ENCODE data around the gene MCM8.

MCM8 gene

DNA sequence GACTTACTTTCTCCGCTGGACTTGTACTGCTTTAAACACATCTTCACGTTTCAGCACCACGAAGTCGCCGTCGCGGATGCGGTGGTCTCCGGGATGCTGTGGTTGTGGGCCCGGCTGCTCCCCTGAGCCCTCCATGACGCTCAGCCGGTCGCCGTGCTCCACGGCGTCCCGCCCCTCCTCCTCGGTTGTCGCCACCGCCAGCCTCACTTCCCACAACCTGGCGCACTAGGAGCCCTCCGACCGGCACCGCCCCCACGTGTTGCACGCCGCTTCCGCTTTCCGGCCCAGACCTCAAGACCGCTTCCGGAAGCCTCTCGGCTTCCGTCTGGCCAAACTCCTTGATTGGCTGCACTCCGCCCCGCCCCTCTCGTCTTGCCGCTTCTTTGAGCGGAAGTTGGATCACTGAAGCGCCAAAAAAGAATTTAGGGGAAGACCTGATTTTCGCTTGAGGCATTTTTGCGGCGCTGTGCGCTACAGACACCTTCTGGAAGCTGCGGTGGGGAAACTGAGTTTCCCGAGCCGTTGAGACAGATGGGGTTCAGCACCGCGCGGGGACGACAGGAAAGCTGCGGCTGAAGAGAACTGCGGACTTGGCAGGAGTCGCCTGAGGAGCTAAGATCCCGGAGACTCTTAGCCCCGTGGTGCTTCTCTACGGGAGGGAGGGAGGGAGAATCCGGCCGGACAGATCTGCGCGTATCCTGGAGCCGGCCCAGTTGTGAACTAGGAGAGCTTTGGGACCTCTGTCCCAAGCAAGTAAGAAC is at the start of gene MCM8, which contains the start of gene TRMT6:
TSS of gene MCM8 (plus strand) at position 382 of the 761 bp plus-strand sequence. CDS start 1,364 bp downstream, outside the sequence.
TSS of gene TRMT6 (minus strand) at position 263 of the 761 bp plus-strand sequence. CDS start at position 135, 128 bp downstream.
- H3K36me3 ChIP-seq = peaks cover 61% of the 10 kb centered on the region
- H3K27ac ChIP-seq = peak within 1 kb of the TSS; percentile 85
- peak within 1 kb of the TSS; percentile 84 for H3K9ac ChIP-seq
- no peak for TF ChIP-seq Cebpa-rat (IDR thresholded peaks at IDR 0.05)
- no peaks in the 10 kb centered on the region for H3K27me3 ChIP-seq
- peaks cover 6% of the 10 kb centered on the region; the same call in 1 of the 2 replicates for H4K20me1 ChIP-seq
- H3K4me2 ChIP-seq = peak within 1 kb of the TSS; percentile 94
- peaks cover 28% of the 10 kb centered on the region for H3K4me1 ChIP-seq
- peak within 1 kb of the TSS; percentile 81 for H3K4me3 ChIP-seq
- H3K9me3 ChIP-seq = no peaks in the 10 kb centered on the region

DNA sequence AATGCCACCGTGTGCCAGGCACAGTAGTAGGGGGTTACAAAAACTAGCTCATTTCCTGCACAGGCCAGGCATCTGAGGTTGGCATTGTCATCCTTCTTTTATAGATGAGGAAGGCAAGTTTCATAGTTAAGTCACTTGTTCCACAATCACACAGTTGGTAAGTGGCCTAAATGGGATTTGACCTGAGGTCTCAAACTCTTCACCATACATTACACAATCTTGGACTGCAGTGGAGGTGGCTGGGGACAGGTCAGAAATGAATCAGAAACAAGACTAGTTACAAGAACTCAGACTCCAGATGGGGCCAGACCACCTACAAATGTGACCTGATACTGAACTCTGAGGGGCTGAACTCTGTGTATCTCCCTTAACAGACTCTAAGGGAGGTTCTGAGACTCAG is 49.5 kb upstream of the MCM8 start:
- no peaks in the 10 kb centered on the region for H3K36me3 ChIP-seq
- no peak overlapping the region for H3K4me2 ChIP-seq
- no peak overlapping the region for H3K27ac ChIP-seq
- no peak overlapping the region for H3K9ac ChIP-seq
- no peaks in the 10 kb centered on the region for H3K27me3 ChIP-seq
- H3K9me3 ChIP-seq = no peaks in the 10 kb centered on the region
- H3K4me3 ChIP-seq = no peak overlapping the region
- H4K20me1 ChIP-seq = no peaks in the 10 kb centered on the region
- no peak for TF ChIP-seq Cebpa-rat (IDR thresholded peaks at IDR 0.05)
- H3K4me1 ChIP-seq = no peaks in the 10 kb centered on the region

DNA sequence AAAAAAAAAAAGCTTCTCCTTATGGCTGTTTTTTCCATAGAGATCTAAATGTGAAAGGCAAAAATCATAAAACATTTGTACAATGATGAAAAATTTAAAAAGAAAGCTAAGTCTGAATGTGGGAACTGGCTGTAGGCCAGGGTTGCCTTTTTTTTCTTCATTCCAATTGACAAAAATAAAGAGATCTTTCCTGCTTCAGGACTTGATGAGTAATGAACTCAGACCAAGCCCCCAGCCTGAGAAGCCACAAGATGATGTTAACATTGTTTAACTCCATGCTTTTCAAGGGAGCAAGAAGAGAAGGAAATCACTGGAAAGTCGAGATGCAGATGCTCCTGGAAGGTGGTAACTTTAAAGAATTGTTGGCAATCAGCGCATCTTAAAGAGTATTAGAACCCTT is 41.5 kb upstream of the MCM8 start:
- Histone ChIP-seq H3K36me3 (no peaks in the 10 kb centered on the region), H3K27me3 (no peaks in the 10 kb centered on the region), H3K27ac (no peak overlapping the region), H4K20me1 (no peaks in the 10 kb centered on the region), H3K4me1 (peaks cover 8% of the 10 kb centered on the region), H3K9ac (no peak overlapping the region), H3K9me3 (no peaks in the 10 kb centered on the region), H3K4me3 (no peak overlapping the region), H3K4me2 (no peak overlapping the region)
- no peak for TF ChIP-seq Cebpa-rat (IDR thresholded peaks at IDR 0.05)

DNA sequence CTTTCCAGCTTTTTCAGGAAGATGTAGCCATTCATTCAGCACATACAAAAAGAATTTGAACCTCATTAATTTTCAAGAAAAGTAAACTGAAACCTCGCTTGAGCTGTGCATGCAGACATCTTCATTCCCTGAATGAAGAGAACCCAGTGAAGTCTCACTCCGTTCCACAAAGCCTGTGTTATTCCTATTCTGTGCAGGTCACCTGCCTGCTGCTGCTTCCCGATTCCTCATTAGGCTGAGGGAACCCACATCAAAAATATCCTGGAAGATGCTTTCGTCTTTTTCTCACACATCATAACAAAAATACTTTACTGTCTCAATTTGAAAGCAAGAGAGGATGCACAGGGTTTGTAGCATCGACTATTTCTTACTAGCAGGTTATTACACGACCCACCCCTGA is 40.3 kb upstream of the MCM8 start:
- no peaks in the 10 kb centered on the region for H4K20me1 ChIP-seq
- no peak overlapping the region for H3K4me3 ChIP-seq
- no peaks in the 10 kb centered on the region for H3K9me3 ChIP-seq
- peaks cover 8% of the 10 kb centered on the region for H3K4me1 ChIP-seq
- H3K36me3 ChIP-seq = no peaks in the 10 kb centered on the region
- no peaks in the 10 kb centered on the region for H3K27me3 ChIP-seq
- no peak for TF ChIP-seq Cebpa-rat (IDR thresholded peaks at IDR 0.05)
- no peak overlapping the region for H3K4me2 ChIP-seq
- no peak overlapping the region for H3K27ac ChIP-seq
- H3K9ac ChIP-seq = no peak overlapping the region

DNA sequence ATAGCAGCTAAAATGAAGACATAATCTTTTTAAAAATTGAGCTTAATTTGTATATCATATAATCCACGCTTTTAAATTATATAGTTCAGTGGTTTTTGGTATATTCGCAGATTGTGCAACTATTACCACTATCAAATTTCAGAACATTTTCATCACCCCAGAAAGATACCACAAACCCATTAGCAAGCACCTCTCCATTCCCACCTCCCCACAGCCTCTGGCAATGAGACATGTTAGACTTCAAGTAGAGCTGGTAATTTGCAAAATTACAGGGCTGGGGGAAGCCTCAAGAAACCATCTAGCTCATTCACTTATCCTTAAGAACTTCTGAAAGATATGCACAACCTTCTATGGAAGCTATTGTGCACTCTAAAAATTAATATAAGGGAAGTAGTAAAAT is 37.3 kb upstream of the MCM8 start:
- Histone ChIP-seq H3K9me3 (no peaks in the 10 kb centered on the region), H3K36me3 (no peaks in the 10 kb centered on the region), H3K4me1 (peaks cover 8% of the 10 kb centered on the region), H3K4me2 (no peak overlapping the region), H3K27ac (no peak overlapping the region), H3K27me3 (no peaks in the 10 kb centered on the region), H3K9ac (no peak overlapping the region), H3K4me3 (no peak overlapping the region), H4K20me1 (no peaks in the 10 kb centered on the region)
- no peak for TF ChIP-seq Cebpa-rat (IDR thresholded peaks at IDR 0.05)

DNA sequence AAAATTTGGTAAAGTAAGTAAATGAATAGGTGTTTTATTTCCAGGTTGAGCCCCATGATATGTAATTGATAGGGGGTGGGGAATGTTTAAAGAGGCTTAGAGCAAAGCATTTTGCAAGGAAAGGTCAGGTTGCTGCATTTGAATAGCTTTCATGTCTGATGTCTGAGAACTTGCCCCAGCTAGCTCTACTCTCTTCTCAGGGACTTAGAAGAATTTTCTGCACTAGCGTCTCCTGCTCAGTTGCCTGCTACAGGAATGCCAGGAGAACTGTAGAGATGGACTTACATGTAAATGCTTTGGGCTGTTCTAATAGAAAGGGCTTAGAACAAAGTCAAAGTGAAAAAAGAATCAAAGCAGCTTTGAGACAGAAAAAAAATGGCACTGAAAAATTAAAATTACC is 35.6 kb upstream of the MCM8 start:
- no peak overlapping the region for H3K9ac ChIP-seq
- no peaks in the 10 kb centered on the region for H3K9me3 ChIP-seq
- no peaks in the 10 kb centered on the region for H3K27me3 ChIP-seq
- H3K27ac ChIP-seq = no peak overlapping the region
- peaks cover 8% of the 10 kb centered on the region for H3K4me1 ChIP-seq
- H4K20me1 ChIP-seq = no peaks in the 10 kb centered on the region
- no peaks in the 10 kb centered on the region for H3K36me3 ChIP-seq
- H3K4me2 ChIP-seq = no peak overlapping the region
- TF ChIP-seq Cebpa-rat (IDR thresholded peaks at IDR 0.05) = no peak
- no peak overlapping the region for H3K4me3 ChIP-seq

DNA sequence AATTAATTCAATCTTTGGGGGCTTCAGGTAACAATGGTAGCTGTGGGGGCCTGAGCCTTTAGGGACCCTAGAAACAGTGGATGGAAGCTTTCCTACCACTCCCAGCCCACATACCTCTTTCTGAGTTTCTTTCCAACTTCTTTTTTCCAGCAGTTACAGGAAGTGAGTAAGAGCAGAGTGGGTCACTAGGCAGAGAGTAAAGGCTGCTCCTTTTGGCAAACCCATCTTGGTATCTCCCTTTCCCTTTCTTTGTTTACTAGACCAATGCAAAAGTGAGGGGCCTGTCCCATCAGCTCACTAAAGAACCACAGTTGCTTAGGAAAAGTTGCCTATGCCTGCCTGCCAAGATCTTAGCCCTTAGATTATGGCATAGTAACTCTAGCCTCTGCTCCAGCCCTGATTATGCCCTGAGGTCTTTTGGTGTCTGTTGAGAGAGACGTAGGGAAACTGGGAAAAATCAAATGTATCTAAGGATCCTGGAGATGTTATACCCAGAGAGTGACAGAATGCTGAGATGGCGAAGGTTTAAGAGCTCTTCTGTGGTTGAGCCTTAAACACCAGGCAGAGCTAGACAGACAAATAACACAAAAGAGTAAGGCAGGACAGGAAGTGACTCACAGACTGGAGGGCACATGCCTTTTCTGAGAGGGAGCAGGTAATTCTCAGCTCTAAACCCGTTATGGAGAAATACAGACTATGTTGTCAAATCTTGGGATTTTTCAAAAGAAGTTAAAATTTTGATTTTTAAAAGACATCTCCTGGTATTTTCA is 31.4 kb upstream of the MCM8 start:
- no peaks in the 10 kb centered on the region for H3K9me3 ChIP-seq
- H3K36me3 ChIP-seq = no peaks in the 10 kb centered on the region
- H3K4me2 ChIP-seq = no peak overlapping the region
- no peak overlapping the region for H3K27ac ChIP-seq
- no peak overlapping the region for H3K4me3 ChIP-seq
- no peak overlapping the region for H3K9ac ChIP-seq
- TF ChIP-seq Cebpa-rat (IDR thresholded peaks at IDR 0.05) = no peak
- no peaks in the 10 kb centered on the region for H3K27me3 ChIP-seq
- H4K20me1 ChIP-seq = no peaks in the 10 kb centered on the region
- H3K4me1 ChIP-seq = no peaks in the 10 kb centered on the region

DNA sequence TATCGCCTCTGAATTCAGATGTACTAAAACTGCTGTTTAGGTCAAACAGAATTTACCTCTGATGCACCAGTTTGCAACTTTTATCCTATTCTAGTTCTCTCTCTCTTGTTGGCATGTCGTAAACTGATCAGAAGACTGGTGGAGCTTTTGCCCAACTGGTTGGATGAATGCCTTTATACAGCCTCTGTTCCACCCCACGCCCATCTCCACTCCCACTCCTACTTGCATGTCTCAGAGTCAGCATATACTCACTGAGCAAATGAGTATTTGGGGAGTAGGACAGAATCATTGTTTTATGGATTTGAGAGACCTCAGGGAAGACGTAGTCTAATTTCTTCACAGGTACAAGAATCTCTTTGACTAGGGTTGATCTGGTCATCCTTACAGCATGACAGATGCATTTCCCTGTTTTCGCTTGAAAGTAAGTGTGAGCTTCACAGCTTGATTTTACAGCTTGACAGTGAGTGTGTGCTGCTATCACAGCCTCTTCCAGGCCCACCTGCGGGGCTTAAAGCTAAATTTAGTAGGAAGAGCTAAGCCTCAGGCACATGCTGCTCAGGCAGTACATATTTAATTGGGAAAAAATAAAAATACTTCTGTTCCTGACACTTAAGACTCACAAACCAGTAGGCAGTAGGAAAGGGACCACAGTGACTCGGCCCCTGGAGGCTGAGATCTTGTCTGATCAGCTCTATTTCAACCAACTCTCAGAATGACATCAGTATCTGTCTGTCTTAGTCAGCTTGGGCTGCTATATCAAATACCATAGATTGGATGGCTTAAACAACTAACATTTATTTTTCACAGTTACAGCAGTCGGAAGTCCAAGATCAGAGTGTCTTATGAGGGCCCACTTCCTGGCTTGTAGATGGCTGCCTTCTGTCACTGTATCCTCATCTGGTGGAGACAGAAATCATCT is 30.6 kb upstream of the MCM8 start:
- Histone ChIP-seq H3K27ac (no peak overlapping the region), H4K20me1 (no peaks in the 10 kb centered on the region)

DNA sequence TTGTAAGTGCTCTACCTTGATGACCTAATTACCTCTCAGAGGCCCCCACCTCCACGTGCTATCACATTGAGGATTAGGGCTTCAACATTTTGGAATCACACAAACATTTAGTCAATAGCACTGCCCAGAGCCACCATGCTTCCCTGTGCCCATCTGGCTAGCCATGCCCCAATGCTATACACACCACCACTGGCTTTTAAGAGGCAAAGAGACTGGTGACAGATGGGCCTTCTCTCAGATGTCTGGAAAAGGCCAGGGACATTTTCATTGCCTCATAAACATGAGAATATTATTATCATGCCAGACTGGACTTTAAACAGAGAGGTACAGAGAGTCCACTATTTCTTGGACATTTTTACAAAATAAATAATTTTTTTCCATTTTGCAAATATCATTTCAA is 29.9 kb upstream of the MCM8 start:
- Histone ChIP-seq H3K9me3 (no peaks in the 10 kb centered on the region), H4K20me1 (no peaks in the 10 kb centered on the region), H3K9ac (no peak overlapping the region), H3K27me3 (no peaks in the 10 kb centered on the region), H3K4me2 (no peak overlapping the region), H3K4me3 (no peak overlapping the region), H3K4me1 (no peaks in the 10 kb centered on the region), H3K27ac (no peak overlapping the region), H3K36me3 (no peaks in the 10 kb centered on the region)
- TF ChIP-seq Cebpa-rat (IDR thresholded peaks at IDR 0.05) = no peak

More for the DNA sequence above, 30.6 kb upstream of the MCM8 start:
- no peak overlapping the region for H3K4me3 ChIP-seq
- no peak for TF ChIP-seq Cebpa-rat (IDR thresholded peaks at IDR 0.05)
- no peak overlapping the region for H3K9ac ChIP-seq
- H3K27me3 ChIP-seq = no peaks in the 10 kb centered on the region
- no peaks in the 10 kb centered on the region for H3K9me3 ChIP-seq
- no peaks in the 10 kb centered on the region for H3K4me1 ChIP-seq
- H3K4me2 ChIP-seq = no peak overlapping the region
- H3K36me3 ChIP-seq = no peaks in the 10 kb centered on the region

Measured in BLaER1 (cell line).